Skin of body (tissue), 2 donors: ENCODE results near the gene TEPSIN. TPM values are rescaled to one million over a fixed set of nuclear protein-coding genes. Genes with fewer than 3 reads are reported as not detected.
"Not testable (repeated sequence)": the region's sequence is repeated elsewhere in the genome, so short reads cannot be mapped to it uniquely, and the experiment has no call there.

Source experiments
- DNase-seq: peaks from one replicate; lab custom pipeline; 2025; lab: John Stamatoyannopoulos, UW
- total RNA-seq: library from RNA; depleted of rRNA; stranded (reverse); fragments of >200 nt; gene quantifications from one replicate; pipeline ENCODE4 v1.2.3, GENCODE V29; 2014

Gene TEPSIN
- total RNA-seq, 1 donor from 2014 or later, result 9.7 TPM

DNA sequence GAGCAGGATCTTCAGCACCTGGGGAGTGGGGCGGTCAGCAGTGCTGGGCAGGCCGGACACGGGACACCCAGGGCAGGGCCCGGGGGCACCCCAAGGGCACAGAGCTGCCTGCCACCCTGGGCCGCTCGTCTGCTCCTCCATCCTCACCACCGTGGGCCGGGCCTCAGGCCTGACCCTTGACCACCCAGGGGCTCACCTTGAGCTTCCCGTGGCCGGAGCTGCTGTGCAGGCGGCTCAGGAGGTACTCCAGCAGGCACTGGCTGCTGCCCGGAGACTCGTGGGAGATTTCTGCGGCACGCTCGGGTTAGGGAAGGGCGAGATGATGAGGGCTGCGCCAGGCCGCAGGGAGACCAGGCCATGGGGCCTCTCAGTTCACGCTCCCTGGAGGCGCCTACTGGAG, 2.1 kb downstream of the TEPSIN start:
- no peak for DNase-seq

GRCh38 chr17:81235822-81236740, 2.8 kb downstream of the TEPSIN start:
- no peak for DNase-seq

- DNase-seq, result no peak
Measured at GRCh38 chr17:81234940-81235821, 3.7 kb downstream of the TEPSIN start.

GRCh38 chr17:81234506-81234855, 4.4 kb downstream of the TEPSIN start:
- DNase-seq, result no peak

DNA sequence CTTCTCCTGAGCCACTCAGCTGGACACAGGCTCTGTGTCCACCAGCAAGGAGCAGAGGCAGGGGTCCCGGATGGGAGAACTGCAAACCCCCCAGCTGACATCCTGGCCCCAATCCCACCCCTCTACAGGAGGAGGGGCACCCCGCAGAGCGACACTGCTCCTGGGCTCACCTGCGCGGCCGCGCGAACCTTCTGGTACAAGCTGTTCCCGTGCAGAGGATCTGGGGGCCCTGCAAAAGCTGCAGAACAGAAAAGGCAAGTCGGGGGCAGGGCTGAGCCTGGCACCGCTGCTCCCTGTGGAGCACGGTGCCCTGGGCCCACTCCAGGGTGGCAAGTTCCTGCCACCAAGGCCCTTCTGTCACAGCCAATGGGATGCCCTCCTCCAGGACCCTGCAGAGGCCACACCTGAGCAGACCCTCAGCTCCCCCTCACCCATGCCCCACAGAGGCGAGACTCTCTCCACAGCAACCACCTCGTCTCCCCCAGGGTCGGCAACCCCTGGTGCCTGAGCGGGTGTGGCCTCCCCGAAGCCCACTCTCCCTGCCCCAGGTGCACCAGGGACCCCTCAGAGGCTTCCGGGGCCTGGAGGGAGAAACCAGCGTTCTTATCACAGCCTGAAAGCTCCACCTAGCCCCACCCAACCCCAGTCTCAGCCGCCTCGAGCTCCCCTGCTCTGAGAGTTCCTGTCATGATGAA, 4.9 kb downstream of the TEPSIN start:
- DNase-seq, result no peak

DNA sequence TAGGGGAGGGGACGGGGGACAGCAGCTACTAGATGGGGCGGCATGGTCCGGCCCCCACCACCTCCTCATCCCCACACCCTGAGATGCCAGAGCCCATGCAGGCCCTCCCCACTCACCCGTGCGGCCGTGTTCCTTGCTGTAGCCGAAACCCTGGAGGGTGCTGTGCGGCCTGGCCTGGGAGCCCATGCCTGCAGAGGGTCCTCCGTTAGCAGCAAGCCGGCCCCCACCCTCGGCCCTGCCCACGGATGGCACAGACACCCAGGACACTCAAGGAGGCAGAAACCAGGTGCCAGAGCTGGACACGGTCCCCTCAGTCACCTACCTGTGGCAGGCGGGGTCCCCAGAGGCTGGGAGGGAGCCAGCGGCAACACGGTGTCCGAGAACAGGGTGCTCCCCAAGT, 5.5 kb downstream of the TEPSIN start:
- DNase-seq, result no peak

- DNase-seq, result no peak
Measured at GRCh38 chr17:81232616-81233241, 6.1 kb downstream of the TEPSIN start.

GRCh38 chr17:81231766-81232581, 6.9 kb downstream of the TEPSIN start:
- no peak for DNase-seq

- DNase-seq, result no peak
Measured at GRCh38 chr17:81231121-81231645, 7.7 kb downstream of the TEPSIN start.

DNA sequence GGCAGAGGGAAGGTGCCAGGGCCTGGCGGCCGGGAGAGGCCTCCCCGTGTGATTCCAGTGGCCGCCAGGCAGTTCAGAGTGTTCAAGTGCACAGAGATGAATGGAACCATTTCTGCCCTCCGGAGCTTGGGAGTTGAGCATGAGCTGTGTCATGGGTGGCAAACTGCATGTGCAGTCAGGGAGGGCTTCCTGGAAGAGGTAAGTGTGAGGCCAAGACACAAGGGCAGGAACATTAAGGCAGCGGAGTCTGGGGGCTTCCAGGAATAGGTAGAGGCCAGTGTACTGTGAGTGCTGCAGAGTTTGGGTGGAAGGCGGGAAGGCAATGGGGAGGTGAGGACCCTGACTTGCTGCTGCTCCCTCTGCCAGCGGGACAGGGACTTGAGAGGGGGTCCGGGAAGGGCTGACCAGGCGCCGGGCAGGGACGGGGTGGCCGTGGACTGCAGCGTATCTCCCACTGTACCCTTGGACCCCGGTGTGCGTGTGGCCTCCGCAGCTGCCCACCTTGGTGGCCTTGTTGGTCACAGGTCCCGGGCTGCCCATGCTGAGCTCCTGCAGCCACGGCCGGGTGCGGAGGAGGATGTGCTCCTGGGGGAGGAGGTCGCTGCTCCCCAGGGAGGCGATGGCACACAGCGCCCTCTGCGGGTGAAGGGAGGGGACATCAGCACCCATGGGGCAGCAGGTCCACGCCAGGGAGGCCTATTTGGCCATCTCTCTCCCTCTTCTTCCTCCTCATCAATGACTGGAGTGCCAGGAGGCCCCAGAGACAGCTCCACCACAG, 8.6 kb downstream of the TEPSIN start:
- no peak for DNase-seq

DNA sequence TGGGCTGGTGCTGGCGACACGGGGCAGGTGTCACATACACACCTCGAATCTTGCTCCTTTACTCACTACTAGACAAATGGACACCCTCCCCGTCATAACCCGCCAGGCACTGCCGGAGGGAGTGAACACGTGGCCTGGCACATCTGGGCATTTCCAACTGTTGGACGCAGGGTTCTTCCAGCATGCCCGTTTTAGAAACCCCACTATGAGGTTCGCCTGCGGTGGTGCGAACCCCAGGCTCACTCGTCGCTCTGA, 9.3 kb downstream of the TEPSIN start:
- no peak for DNase-seq

- DNase-seq, result no peak
Measured at GRCh38 chr17:81228834-81229665, 9.8 kb downstream of the TEPSIN start.

DNA sequence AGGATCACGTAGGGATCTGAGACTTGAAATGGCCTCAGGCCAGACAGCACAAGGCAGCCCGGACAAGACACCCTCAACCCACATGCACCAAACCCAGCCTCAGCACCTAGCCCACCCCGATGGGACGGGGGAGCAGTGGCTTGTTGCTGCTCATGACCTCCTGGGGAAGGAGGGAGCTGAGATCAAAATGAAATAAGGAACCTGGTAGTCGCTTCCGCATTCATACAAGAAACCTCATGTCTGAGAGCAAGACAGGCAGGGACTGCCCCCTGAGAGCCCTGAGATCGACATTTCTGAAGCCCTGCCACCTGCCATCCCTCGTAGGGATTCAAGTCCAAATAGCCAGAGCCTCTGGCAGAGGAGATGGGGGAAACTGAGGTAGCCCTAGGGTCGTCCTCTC, 10.4 kb downstream of the TEPSIN start:
- DNase-seq, result no peak

GRCh38 chr17:81227630-81228029, 11.2 kb downstream of the TEPSIN start:
- not testable (repeated sequence) for DNase-seq

- DNase-seq, result no peak
Measured at GRCh38 chr17:81223762-81224130, 15.1 kb downstream of the TEPSIN start.

- DNase-seq, result peak; percentile 94
Measured at GRCh38 chr17:81222906-81223761, 15.7 kb downstream of the TEPSIN start, which contains the start of gene CEP131. Gene CEP131, minus strand, starts transcription at chr17:81222965. Its CDS starts 2,909 bp downstream, at chr17:81220056.

DNA sequence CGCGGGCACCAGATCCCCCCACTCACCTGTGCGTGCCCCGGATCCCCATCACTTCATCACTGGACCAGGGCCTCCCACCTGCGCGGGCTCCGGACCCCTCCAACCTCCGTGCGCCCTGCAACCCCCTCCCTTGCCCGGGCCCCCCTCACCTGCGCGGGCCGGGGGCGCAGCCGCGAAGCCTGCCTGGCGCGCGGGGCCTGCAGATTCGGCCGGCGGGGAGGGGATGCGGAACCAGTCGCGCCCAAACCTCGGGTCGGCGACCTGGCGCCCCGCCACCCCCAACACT, 16.3 kb downstream of the TEPSIN start:
- DNase-seq, result no peak
